AG20443 (cell line): Measurements from ENCODE around the gene SOCS6.
"Not testable (repeated sequence)": the region's sequence is repeated elsewhere in the genome, so short reads cannot be mapped to it uniquely, and the experiment has no call there.

Source experiments
- DNase-seq: peaks from one replicate; pipeline ENCODE4 v3.0.0; 2012; ENCODE audit warnings: low spot score, mixed read lengths

SOCS6 gene

GRCh38 chr18:70358105-70358406, 69.2 kb downstream of the SOCS6 start:
- DNase-seq = peak; percentile 57

- no peak for DNase-seq
Observed at GRCh38 chr18:70359071-70359470, 70.2 kb downstream of the SOCS6 start.

- no peak for DNase-seq
Observed at GRCh38 chr18:70362258-70362657, 73.4 kb downstream of the SOCS6 start.

- peak; percentile 22 for DNase-seq
Observed at GRCh38 chr18:70363861-70364260, 75.0 kb downstream of the SOCS6 start.

GRCh38 chr18:70365361-70365760, 76.5 kb downstream of the SOCS6 start:
- no peak for DNase-seq

GRCh38 chr18:70366174-70366573, 77.3 kb downstream of the SOCS6 start:
- no peak for DNase-seq

- DNase-seq = no peak
Observed at GRCh38 chr18:70366670-70367069, 77.8 kb downstream of the SOCS6 start.

- DNase-seq = not testable (repeated sequence)
Observed at GRCh38 chr18:70367344-70367743, 78.5 kb downstream of the SOCS6 start.

- DNase-seq = no peak
Observed at GRCh38 chr18:70368903-70369302, 80.1 kb downstream of the SOCS6 start.

GRCh38 chr18:70370762-70371733, 82.2 kb downstream of the SOCS6 start:
- no peak for DNase-seq

GRCh38 chr18:70371908-70372307, 83.1 kb downstream of the SOCS6 start:
- no peak for DNase-seq

- no peak for DNase-seq
Observed at GRCh38 chr18:70372450-70373041, 83.7 kb downstream of the SOCS6 start.

GRCh38 chr18:70373042-70373519, 84.2 kb downstream of the SOCS6 start:
- peak; percentile 81 for DNase-seq

- DNase-seq = no peak
Observed at GRCh38 chr18:70374154-70374553, 85.3 kb downstream of the SOCS6 start.

GRCh38 chr18:70376137-70376913, 87.5 kb downstream of the SOCS6 start:
- DNase-seq = no peak

- no peak for DNase-seq
Observed at GRCh38 chr18:70376914-70377258, 88.0 kb downstream of the SOCS6 start.

GRCh38 chr18:70377317-70377799, 88.5 kb downstream of the SOCS6 start:
- DNase-seq = peak; percentile 25

GRCh38 chr18:70377857-70378701, 89.2 kb downstream of the SOCS6 start:
- DNase-seq = no peak
